SK-N-DZ (cell line): ENCODE data around the gene TMEM220.
A peak's percentile ranks its signal among the peaks of the same experiment; 100 is the strongest.
"Not testable (repeated sequence)": the region's sequence is repeated elsewhere in the genome, so short reads cannot be mapped to it uniquely, and the experiment has no call there.

Source experiments
- DNase-seq: peaks from one replicate; pipeline ENCODE4 v3.0.0-alpha.2; 2015; ENCODE audit warnings: low spot score

The TMEM220 gene

DNA sequence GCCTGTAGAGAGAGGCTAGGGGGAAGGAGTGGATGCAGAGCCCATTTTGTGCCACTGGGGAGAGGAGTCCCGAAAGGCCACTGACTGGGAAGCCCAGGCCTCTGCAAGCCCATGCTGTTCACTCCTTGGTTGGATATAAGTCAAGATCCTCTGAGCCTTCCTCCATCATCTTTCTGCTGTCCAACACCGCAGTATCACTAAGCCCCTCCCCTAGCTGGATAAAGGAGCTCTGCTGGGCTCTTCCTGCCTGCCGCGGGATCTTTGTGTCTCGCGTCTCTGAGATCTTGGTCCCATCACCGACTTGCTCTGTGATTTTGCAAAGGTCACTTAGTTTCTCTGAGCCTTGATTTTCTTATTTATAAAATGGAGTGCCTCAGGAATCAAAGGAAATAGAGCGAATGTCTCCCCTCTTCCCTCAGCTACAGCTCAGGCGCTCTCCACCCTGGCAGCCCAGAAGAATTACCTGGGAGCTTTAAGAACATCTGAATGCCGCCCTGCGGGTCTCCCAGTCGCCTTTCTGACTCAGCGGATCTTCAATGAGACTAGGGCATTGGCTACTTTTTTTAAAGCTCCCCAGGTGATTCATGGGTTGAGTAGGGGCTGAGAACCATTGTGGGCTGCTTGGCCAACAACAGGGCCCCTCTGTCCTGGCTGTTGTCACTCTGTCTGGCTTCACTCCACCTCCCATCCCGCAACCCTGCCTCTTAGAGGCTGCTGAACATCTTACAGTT lies 25.2 kb upstream of the TMEM220 start:
- peak; percentile 31 for DNase-seq

DNA sequence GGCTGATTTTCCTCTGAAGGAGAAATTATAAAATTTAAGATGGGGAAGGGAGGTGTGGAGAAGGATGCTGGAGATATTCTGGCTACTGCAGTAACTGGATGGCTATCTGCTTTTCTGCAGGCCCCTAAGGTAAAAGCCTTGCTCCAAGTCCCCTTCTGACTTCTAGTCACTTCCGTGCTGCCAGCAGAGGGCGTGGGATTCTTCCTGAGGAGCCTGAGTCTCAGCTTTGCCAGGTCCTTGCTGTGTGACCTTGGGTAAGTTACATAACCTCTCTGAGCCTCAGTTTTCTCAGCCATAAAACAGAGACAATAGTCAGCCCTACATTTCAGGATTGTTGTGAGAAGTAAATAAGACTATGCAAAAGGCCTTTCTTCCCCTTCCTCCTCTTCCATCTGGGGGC lies 24.3 kb upstream of the TMEM220 start:
- peak; percentile 58 for DNase-seq

- no peak for DNase-seq
These were observed 22.9 kb upstream of the TMEM220 start for GRCh38 chr17:10752696-10753095.

GRCh38 chr17:10751563-10751962 lies 21.7 kb upstream of the TMEM220 start:
- DNase-seq: no peak

DNA sequence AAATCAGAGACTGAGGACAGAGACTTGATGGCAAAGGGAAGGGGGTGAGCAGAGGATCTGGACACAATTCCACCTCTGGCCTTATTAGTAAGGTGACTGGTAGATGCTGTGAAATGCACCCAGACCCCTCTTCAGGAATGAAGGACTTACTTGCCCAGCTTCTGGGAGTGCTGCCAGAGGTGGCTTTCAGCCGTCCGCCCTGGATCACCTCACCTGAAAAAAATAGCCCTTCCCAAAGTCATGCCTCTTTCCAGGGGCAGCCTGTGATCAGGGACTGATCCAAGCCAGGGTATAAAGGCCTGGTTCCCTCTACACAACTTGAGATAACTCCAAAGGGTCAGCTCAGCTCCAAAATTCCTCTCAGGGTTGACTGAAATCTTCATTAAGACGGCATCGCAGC lies 20.4 kb upstream of the TMEM220 start:
- DNase-seq: no peak

DNA sequence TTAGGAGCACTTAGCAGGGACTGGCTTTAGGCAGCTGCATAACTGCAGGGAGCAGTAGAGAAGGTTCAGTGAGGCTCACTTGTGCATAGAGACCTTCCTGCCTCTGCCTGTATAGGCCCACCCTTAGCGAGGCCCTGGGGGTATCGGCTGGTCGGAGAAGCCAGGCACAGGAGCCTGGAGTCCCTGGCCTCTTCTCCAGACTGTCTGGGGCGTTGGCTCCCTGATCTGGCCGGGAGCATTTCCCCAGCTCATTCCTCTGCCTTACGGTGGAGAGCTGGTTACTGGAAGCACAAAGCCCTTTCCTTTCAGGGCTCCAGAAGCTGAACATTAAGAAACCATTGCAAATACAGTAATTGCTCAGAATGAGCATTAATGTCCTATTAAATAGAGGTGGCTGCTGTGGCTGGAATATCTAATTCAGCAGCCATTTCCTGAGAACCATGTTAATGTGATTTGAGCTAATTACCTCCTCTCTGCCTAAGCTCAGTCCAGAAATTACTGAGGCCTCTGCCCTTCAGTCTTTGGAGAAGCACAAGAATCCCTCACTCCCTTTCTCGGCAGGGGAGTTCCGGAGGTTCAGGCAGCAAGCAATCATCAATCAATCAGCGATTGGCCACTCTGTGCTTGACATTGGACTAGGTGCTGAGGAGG lies 18.8 kb upstream of the TMEM220 start:
- peak; percentile 56 for DNase-seq

- no peak for DNase-seq
These were observed 15.4 kb upstream of the TMEM220 start for GRCh38 chr17:10745231-10745630.

GRCh38 chr17:10744501-10745000 lies 14.7 kb upstream of the TMEM220 start:
- no peak for DNase-seq

DNA sequence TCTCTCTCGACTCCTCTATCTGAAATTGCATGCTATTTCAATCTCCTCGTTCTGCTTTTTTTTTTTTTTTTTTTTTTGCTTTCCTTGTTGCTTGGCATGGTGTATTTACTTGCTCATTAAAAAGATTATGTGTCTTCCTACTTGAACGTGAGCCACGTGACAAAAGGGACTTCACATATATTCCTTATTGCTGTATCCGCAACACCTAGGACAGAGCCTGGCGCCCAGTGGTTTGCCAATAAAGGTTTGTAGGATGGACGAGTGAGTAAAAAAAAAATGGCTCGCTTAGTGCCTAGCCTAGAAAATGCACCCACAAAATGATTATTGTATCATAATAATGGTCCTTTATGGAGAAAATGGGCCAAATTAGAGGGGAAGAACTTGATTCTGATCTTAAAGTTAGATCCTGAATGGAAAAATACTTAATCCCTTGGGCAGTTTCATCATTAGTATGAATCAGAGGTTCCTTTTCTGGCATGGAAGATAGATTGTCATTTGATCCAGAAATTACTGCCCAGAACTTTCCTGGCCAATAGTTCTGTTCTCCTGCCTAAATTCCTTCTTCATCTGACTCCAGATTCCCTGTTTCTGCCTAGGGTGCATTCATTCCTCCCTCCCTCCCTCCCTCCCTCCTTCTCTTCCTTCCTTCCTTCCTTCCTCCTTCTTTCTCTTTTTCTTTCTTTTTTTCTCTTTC lies 13.6 kb upstream of the TMEM220 start:
- no peak for DNase-seq

DNA sequence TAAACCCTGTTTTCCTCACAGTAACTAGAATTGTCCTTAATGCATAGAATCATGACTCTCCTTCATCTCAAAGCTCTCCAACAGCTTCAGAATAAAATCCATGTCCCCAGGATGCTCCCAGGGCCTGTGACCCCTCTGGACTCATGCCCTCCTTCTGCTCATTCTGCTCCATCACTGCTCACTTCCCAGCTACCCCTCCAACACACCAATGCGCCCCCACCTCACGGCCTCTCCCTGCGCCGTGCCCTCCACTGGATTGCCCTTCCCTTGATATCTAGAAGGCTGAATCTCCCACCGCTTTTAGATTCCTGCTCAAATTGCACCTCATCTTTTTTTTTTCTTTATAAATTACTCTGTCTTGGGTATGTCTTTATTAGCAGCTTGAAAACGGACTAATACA lies 12.6 kb upstream of the TMEM220 start:
- no peak for DNase-seq

GRCh38 chr17:10741416-10742135 lies 11.8 kb upstream of the TMEM220 start:
- DNase-seq: no peak

GRCh38 chr17:10739386-10739785 lies 9.6 kb upstream of the TMEM220 start:
- no peak for DNase-seq

GRCh38 chr17:10738521-10739258 lies 8.9 kb upstream of the TMEM220 start:
- no peak for DNase-seq

GRCh38 chr17:10737736-10738135 lies 7.9 kb upstream of the TMEM220 start:
- no peak for DNase-seq

DNA sequence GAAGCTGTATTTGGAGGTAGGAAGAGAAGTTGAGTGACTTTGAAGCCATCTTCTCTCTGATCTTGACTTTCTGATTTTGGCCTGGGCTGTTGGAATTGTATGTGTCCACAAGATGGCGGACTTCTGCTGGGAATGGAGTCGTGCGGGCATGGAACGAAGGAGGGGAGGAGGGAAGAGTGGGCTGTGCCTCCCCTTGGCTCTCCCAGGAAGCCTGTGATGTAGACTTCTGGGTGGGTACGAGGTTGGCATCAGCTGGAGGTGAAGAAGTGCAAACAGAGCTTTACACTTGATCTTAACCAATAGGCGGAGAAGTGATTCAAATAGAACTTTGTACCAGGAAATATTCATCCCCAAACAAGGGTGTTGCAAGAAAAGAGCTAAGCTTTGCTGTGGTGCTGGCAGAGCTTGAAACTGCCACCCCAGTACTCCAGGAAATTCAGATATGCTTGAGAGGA lies 7.4 kb upstream of the TMEM220 start:
- peak; percentile 62 for DNase-seq

DNA sequence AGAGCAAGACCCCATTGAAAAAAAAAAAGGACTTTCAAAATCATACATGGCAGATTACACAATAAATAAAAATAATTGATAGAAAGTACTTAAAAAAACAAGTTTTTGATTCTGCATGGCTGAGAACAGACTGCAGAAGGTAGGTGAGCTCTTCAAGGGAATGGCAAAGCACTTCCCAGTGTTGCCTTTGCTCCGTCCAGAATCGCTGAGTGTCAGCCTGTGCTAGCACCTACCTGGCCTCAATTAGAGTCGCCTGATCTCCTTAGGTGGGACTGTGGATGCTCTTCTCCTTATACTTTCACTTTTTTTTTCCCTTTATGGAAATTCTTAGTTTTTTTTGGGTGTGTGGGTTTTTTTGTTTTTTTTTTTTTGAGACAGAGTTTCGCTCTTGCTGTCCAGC lies 6.0 kb upstream of the TMEM220 start:
- no peak for DNase-seq

DNA sequence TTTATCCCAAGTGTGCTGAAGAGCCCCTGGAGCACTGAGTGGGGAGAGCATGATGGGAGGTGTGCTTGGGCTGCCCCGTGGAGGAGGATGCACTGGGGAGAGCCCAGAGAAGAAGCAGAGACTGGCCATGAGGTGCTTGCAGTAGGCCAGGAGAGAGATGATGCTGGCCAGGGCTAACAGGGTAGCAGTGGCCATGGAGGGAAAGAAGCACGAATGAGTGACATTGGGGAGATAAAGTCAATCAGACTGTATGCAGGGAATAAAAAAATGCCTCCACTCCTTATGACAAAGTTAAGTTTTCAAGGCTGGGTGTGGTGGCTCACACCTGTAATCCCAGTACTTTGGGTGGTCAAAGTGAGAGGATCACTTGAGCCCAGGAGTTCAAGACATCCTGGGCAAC lies 5.4 kb upstream of the TMEM220 start:
- no peak for DNase-seq

DNA sequence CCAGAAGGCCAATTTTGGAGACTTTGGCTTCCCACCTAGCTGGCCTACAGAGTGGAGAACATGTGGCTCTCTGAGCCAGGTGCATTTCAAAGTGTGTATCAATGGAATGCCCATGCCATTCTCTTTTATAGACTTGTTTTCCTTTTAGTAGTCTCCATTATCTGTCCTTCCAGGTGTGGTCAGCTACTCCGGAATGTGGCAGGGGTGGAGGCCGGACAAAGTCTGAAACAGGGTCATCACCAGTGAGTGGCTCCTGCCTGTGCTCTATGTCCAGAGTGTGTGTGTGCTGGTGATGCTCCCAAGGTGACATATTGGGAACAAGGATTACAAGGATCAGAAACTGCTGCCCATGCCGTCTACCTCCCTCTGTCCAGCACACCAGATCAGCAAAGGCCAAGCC lies 3.8 kb upstream of the TMEM220 start:
- DNase-seq: no peak

DNA sequence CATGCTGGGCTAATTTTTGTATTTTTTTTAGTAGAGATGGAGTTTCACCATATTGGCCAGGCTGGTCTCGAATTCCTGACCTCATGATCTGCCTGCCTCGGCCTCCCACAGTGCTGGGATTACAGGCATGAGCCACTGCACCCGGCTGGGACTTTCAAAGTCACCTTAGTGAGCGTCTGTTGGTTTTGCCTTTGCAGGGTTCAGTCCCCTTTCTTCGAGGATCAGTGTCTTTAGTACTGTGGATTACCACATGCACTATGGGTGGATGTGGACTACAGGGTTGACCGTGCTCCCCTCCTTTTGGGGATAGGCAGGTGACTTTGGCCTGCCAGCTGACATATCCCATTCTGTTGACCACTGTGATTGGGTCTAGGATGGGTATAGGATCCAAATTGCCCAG lies 2.3 kb upstream of the TMEM220 start:
- not testable (repeated sequence) for DNase-seq

GRCh38 chr17:10731408-10731879 lies 1.6 kb upstream of the TMEM220 start:
- DNase-seq: no peak

DNA sequence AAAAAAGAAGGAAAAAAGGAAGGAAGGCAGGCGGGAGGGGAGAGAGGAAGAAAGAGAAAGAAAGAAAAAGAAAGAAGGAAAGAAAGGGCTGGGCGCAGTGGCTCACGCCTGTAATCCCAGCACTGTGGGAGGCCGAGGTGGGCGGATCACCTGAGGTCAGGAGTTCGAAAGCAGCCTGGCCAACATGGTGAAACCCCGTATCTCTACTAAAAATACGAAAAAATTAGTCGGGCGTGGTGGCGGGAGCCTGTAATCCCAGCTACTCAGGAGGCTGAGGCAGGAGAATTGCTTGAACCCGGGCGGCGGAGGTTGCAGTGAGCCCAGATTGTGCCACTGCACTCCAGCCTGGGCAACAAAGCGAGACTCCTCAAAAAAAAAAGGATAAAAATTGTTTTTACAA lies 424 bp upstream of the TMEM220 start:
- not testable (repeated sequence) for DNase-seq
